Measurements from ENCODE around the gene ATF4.

ATF4 gene

DNA sequence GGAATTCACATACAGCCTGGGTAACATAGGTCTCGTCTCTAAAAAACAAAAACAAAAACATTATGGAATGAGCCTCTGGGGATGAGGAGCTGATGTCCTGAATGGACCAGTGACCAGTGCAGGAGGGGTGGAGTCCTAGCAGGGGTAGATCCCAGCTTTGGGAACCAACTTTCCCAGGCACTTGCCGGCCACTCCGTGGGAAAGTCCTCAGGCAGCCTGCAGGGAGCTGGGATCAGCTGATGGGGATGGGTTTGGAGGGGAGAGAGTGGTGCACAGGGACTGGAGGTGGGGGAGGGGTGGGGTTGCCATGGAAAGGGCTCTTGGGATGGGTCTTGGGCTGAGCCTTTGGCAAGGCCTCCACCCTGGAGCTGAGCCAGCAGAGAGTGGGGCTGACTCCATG is 44.5 kb upstream of the ATF4 start:
- DNase-seq (ENCODE audit: low read depth): no peak
- no peak overlapping the region for H3K4me3 ChIP-seq (ENCODE audit: low read depth, low read length)
- TF ChIP-seq, protein P1, sequence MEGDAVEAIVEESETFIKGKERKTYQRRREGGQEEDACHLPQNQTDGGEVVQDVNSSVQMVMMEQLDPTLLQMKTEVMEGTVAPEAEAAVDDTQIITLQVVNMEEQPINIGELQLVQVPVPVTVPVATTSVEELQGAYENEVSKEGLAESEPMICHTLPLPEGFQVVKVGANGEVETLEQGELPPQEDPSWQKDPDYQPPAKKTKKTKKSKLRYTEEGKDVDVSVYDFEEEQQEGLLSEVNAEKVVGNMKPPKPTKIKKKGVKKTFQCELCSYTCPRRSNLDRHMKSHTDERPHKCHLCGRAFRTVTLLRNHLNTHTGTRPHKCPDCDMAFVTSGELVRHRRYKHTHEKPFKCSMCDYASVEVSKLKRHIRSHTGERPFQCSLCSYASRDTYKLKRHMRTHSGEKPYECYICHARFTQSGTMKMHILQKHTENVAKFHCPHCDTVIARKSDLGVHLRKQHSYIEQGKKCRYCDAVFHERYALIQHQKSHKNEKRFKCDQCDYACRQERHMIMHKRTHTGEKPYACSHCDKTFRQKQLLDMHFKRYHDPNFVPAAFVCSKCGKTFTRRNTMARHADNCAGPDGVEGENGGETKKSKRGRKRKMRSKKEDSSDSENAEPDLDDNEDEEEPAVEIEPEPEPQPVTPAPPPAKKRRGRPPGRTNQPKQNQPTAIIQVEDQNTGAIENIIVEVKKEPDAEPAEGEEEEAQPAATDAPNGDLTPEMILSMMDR (conservative IDR thresholded peaks at IDR 0.05; ENCODE audit: low read depth, low read length): no peak

DNA sequence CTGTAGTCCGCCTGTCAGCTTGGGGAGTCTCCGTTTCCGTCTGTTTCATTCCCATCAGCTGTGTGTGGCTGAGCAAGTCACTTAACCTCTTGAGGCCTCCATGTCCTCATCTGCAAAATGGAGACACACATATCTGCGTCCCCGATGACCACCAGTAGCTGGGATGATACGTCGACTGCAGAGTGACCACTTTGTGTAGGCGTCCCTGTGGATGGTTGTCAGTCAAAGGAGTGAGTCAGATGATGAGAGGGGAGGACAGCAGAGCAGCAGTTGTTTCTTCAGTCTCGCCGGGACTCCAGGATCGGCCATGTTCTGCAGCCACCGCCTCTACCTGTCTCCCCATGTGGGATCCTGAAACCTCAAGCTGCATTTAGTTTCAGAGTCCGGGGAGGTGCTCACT is 43.7 kb upstream of the ATF4 start:
- TF ChIP-seq, protein P1 (conservative IDR thresholded peaks at IDR 0.05; ENCODE audit: low read depth, low read length): no peak
- H3K4me3 ChIP-seq (ENCODE audit: low read depth, low read length): no peak overlapping the region
- DNase-seq (ENCODE audit: low read depth): no peak

DNA sequence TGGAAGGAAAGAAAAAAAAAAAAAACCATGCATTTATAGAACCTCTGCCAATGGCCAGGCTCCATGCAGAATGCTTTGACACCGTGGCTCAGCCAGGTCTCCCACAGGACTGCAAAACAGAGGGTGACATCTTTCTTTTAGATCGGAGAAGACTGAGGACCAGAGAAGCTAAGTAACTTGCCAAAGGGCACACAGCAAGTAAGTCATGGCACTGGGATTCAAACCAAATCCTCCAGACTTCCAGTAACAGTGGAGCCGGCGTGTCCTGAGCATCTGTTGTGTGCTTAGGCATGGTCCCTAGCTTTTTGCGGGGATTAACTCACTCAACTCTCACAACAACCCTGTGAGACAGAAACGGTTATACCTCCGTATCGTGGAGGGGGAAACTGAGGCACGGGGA is 42.8 kb upstream of the ATF4 start:
- DNase-seq (ENCODE audit: low read depth): no peak
- TF ChIP-seq, protein P1 (conservative IDR thresholded peaks at IDR 0.05; ENCODE audit: low read depth, low read length): no peak
- no peak overlapping the region for H3K4me3 ChIP-seq (ENCODE audit: low read depth, low read length)

DNA sequence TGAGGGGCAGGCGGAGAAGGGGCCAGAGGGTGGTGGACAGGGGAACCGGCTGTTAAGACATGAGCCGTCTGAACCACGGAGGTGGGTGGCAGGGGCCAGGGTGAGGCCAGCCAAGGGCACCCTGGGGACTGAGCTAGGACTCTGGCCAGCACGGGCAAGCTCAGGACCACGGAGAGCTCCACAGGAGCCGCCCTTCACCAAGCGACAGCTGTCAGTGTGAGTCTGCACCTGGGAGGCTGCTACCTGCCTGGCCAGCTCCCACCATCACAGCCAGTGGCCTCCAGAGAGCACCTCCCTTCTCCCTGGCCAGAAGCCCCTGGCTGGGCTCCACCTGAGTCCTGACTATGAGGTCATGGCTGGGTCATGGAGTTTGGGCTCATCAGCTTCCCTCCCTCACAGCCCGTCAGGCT is 41.9 kb upstream of the ATF4 start:
- H3K4me3 ChIP-seq (ENCODE audit: low read depth, low read length): no peak overlapping the region
- no peak for DNase-seq (ENCODE audit: low read depth)
- TF ChIP-seq, protein P1 (conservative IDR thresholded peaks at IDR 0.05; ENCODE audit: low read depth, low read length): no peak

DNA sequence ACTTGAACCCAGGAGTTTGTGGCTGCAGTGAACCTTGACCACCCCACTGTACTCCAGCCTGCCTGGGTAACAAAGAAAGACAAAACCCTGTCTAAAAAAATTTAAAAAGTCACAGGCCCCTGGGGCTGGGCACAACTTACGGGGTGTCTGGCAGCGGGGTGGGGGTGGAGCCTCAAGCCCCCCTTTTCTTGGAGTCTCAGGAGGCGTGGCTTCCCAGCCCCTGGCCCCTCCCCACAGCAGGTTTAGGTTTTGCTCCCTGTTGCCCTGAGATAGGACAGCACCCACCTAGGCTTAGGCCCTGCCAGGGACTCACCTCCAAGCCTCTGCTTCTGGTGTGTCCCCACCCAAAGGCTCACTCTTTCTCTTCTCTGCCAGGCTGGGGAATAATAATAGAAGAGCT is 41.1 kb upstream of the ATF4 start:
- DNase-seq (ENCODE audit: low read depth): no peak
- H3K4me3 ChIP-seq (ENCODE audit: low read depth, low read length): no peak overlapping the region
- TF ChIP-seq, protein P1 (conservative IDR thresholded peaks at IDR 0.05; ENCODE audit: low read depth, low read length): no peak

DNA sequence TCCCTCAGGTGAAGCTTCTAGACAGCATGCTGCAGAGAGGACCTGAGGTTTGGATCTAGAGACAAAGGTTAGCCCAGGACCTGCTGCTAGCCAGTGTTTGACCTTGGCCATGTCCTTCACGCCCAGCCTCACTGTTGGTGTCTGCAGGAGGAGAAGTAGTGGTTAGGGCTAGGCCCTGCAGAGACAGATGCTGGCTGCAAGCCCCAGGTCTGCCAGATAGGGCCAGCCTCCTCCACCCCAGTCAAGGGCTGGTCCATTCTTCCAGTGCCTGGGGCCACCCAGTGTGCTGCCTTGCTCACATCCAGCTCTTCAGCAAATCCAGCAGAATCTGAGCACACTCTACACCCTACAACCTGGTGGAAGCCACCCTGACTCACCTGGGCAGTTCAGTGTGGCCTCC is 39.8 kb upstream of the ATF4 start:
- DNase-seq (ENCODE audit: low read depth): no peak
- TF ChIP-seq, protein P1 (conservative IDR thresholded peaks at IDR 0.05; ENCODE audit: low read depth, low read length): no peak
- H3K4me3 ChIP-seq (ENCODE audit: low read depth, low read length): no peak overlapping the region

DNA sequence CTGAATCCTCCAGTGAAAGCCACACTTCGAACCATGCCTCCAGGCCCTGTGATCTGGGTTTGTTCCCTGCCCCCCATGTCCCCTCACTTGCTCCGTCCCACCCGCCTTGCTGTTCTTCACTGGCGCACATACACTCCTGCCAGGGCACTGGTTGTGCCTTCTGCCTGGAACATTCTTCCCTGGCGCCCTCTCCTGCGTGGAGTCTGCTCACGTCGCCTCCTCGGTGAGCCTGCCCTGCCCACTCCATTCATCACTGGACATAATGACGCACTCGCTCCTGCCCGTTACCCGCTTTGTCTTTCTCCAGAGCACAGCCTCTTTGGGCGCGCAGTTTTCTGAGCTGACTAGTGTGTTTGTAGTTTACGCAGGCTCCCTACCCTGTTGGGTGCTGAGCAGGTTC is 39.3 kb upstream of the ATF4 start:
- TF ChIP-seq, protein P1 (conservative IDR thresholded peaks at IDR 0.05; ENCODE audit: low read depth, low read length): no peak
- no peak for DNase-seq (ENCODE audit: low read depth)
- H3K4me3 ChIP-seq (ENCODE audit: low read depth, low read length): no peak overlapping the region

Measured in choroid plexus epithelial cell (primary cell).